22Rv1 (cell line): ENCODE data around the gene SMTN.

Source experiments
- ZFX ChIP-seq: fragments of 450-650 bp; IDR thresholded peaks from 2 replicates; pipeline ENCODE4 v1.6.1; 2017; ENCODE audit warnings: antibody characterized with exemption, borderline replicate concordance
- TF ChIP-seq, protein P1 (sequence below): fragments of 450-650 bp; IDR thresholded peaks from 2 replicates; pipeline ENCODE4 v1.5.1; 2017; ENCODE audit warnings: mild to moderate bottlenecking

- TF ChIP-seq, protein P1, sequence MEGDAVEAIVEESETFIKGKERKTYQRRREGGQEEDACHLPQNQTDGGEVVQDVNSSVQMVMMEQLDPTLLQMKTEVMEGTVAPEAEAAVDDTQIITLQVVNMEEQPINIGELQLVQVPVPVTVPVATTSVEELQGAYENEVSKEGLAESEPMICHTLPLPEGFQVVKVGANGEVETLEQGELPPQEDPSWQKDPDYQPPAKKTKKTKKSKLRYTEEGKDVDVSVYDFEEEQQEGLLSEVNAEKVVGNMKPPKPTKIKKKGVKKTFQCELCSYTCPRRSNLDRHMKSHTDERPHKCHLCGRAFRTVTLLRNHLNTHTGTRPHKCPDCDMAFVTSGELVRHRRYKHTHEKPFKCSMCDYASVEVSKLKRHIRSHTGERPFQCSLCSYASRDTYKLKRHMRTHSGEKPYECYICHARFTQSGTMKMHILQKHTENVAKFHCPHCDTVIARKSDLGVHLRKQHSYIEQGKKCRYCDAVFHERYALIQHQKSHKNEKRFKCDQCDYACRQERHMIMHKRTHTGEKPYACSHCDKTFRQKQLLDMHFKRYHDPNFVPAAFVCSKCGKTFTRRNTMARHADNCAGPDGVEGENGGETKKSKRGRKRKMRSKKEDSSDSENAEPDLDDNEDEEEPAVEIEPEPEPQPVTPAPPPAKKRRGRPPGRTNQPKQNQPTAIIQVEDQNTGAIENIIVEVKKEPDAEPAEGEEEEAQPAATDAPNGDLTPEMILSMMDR: no peak
- no peak for TF ChIP-seq ZFX
Measured at GRCh38 chr22:31135706-31136105, 54.6 kb downstream of the SMTN start.
